ENCODE results near the gene CEP55.

DNA sequence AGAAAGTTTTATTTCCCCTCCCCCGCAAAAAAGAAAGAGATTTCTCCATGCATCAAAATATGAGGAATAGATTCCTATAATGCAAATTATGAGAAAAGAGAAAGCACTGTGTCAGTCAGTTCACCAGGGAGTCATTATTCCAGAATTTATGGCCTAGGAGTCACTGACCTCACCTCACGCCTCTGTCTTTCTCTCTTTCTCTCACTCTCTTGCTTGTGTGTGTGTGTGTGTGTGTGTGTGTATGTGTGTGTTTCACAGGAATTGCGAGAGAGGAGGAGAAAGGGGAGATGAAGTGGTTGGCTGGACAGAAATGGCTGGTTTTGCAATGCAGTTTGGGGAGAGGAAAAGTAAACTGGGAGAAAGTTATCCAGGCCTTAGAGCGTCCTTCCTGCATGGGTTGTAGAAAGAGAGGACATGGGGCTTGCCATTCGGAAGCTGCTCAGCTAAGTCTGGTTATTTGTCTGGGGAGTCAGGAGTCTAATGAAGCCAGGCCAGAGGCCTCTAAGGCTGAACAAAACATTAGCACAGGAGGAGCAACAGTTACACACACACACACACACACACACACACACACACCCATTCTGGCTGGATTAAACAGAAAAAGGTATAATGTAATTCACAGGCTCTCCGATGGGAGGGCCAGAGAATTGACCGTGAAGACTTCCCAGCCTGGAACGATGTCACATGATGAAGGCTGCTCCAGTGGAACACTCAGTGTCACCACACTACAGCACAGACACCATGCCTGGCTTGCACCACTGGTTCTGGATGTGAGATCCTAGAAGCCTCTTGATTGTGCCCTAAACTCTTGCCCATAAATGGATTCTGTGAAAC is 57.3 kb downstream of the CEP55 start:
- TF ChIP-seq POLR2AphosphoS5 (IDR thresholded peaks at IDR 0.05) (no peak), POLR2A (IDR thresholded peaks at IDR 0.05) (no peak)
- TF ChIP-seq, protein P1, sequence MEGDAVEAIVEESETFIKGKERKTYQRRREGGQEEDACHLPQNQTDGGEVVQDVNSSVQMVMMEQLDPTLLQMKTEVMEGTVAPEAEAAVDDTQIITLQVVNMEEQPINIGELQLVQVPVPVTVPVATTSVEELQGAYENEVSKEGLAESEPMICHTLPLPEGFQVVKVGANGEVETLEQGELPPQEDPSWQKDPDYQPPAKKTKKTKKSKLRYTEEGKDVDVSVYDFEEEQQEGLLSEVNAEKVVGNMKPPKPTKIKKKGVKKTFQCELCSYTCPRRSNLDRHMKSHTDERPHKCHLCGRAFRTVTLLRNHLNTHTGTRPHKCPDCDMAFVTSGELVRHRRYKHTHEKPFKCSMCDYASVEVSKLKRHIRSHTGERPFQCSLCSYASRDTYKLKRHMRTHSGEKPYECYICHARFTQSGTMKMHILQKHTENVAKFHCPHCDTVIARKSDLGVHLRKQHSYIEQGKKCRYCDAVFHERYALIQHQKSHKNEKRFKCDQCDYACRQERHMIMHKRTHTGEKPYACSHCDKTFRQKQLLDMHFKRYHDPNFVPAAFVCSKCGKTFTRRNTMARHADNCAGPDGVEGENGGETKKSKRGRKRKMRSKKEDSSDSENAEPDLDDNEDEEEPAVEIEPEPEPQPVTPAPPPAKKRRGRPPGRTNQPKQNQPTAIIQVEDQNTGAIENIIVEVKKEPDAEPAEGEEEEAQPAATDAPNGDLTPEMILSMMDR (IDR thresholded peaks at IDR 0.05), result no peak

All from transverse colon (tissue), 4 donors.